GM21576 (cell line): ENCODE results near the gene BOK.
"Not testable (repeated sequence)": the region's sequence is repeated elsewhere in the genome, so short reads cannot be mapped to it uniquely, and the experiment has no call there.

Experiments used
- ATAC-seq: cut with Tn5 transposase; IDR thresholded peaks from one replicate; pipeline ENCODE4 v1.9.1; 2021; ENCODE audit warnings: mild to moderate bottlenecking, moderate library complexity; ENCODE audit not compliant: unreplicated experiment

The BOK gene

DNA sequence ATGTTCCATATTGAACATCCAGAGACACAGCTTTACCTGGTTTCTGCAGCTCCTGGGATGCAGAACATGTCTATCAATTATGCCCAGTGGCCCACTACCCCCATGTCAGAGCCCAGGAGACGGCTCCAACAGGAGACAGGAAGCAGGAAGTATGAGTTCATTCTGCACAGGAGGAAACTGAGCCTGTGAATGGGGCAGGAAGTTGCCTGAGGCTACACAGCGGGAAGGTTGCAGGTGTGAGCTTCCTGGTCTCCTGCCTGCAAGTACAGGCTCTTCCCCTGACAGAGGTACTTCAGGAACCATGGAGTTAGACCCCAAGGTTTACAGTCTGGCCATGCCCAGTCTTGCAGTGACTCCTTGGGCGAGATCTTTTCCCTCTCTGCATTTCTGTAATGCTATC is 2.8 kb upstream of the BOK start:
- ATAC-seq: no peak

DNA sequence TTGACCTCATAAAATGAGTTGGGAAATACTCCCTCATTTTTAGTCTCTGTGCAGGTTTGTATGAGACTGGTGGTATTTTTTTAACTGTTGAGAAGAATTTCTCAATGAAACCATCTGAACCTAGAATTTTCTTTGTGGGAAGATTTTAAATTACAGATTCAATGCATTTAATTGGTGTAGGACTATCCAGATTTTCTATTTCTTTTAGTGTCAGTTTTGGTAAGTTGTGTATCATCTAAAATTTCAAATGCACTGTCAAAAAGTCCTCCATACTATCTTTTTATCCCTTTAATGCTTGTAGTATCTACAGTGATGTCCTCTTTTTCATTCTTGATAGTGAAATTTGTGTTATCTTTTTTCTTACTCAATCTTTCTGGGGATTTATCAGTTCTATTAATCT is 1.8 kb upstream of the BOK start:
- ATAC-seq: no peak

DNA sequence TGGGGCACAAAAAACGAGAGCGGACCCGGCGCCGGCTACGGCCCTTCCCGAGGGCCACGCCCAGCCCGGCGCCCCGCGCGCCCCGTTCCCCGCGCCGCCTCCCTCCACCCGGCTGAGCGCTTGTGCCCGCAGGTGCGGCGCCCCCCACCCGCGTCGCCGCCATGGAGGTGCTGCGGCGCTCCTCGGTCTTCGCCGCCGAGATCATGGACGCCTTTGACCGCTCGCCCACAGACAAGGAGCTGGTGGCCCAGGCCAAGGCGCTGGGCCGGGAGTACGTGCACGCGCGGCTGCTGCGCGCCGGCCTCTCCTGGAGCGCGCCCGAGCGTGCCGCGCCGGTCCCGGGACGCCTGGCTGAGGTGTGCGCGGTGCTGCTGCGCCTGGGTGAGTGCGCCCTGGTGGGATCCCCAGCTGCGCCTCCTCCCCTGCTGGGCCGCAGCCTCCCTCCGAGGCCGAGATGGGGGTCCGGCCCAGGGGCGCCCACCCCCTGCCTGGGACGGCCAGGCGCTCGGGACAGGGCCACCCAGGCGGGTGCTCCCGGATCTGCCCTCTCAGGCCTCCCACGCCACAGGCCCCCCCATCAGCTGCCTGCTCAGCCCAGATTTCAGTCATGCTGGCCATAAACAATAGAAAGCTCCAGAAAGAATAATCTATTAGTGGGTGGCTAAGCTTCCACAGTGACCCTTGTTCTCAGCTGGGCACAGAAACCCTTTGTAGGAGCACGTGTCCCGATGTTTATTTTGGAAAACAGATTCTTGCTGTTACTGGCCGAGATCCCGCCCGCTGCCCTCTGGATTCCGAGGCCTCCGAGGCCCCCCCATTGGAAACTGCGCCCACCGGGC is 997 bp downstream of the BOK start:
- ATAC-seq: no peak

DNA sequence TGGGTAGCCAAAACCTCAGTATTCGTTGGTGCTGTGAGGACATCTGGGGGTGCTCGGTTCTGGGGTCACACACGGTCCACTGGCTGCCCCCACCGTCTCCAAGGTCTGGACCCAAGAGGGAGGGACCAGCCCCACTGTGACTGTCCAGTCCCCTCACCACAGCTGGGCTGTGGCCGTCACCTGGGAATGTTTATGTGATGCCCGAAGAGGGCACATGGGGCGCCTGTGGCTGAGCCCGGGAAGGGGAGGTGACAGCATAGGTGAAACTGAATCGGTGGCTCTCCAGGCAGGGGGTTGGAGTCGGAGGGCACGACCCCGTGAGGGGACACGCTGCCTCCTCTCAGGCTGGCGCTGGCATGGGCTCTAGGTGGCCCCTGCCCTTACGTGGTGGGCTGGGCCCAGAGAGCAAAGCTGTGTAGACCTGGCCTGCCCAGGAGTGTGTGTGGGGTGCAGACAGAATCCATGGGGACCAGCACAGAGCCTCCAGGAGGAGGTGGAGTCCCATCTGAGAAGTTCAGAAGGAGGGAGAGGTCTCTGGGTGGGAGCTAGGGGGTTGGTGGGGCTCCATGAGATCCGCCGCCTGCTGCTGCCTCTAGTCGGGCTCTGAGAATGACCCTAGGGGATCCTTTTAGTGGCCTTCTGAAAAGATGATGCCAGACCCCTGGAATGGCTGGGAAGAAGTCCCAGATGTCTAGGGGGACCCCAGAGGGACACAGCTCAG is 1.8 kb downstream of the BOK start:
- no peak for ATAC-seq

DNA sequence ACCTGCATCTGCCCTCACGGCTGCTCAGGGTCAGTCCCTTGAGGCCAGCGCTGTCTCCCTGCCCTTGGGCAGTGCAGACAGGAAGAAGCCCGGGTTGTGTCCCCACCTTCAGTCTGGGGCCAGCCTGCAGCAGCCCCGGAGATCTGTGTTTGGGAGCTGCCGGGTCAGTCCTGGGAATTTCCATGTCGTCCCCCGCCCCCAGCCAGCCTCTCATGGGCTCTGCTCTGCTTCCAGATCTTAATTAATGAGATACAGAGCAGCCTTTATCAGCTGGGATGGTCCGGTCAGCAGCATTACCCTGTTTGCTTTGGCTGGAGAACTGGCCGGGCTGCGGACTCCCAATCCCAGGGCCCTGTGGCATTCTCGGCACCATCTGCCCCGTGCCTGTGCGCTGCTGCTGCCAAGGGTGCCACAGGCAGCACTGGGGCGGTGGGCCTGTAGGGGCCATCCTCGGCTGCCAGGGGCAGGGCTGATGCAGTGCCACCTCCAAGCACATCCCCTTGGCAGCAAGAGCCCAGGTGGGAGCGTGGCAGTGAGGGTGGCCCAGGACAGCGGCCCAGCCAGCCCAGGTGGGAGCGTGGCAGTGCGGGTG is 2.4 kb downstream of the BOK start:
- ATAC-seq: no peak

DNA sequence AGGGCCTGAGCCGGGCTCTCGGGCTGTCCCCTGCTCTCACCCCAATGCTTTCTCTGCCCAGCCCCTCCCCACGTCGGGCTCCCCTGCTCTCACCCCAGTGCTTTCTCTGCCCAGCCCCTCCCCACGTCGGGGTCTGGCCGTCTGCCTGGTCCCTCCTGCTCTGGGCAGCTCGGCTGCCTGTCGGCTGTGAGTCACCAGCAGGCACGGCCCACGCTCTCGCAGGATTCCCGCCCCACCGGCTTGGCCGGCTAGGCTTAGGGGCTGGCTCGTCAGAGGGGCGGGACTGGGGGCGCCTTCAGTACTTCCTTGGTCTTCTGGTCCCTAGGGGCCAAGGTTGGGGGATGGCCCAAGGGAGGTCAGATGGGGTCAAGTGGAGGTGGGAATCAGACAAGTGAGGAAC is 3.3 kb downstream of the BOK start:
- no peak for ATAC-seq

DNA sequence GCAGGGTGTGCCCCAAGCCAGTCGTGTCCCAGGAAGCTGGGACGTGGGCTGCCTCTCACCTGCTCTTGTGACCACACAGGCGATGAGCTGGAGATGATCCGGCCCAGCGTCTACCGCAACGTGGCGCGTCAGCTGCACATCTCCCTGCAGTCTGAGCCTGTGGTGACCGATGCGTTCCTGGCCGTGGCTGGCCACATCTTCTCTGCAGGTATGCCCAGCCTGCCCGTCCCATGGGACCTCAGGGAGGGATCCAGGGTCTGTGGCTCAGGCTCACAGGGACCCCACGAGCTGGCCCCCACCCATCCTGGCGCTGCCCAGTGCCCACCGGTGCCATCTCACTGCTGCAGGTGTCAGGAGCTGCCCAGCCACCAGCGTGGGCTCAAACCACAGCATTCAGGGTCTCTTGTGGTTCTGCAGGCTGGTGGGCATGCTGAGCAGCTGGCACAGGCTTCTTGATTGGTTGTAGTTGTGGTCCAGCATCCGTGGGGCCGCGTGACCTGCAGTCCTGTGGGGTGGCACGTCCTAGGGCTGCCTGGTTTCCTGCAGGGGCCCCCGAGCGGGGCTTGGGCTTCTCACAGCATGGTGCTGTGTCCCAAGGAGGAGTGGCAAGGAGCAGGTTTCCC is 3.8 kb downstream of the BOK start:
- ATAC-seq: no peak

DNA sequence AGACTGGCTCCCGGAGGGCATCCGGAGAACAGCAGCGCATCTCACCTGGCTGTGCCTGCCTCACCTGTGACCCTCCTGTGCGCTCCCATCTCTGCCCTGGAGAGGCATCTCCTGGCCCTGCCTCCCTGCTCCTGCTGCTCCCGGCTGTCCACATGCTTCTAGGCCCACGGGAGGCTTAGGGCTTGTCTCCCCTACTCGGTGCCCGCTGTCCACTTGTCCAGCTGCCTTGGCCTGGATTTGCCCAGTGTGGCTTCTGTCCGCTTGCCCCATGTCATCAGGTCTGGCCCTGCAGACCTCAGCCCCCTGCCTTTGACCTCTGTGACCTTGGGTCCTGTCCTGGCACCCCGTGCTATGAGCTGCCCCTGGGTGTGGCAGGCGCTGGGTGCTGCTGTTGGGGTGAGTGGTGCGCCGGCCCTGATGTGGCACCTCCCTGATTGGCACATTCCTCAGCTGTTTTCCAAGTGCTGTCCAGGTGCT is 4.5 kb downstream of the BOK start:
- ATAC-seq: no peak

DNA sequence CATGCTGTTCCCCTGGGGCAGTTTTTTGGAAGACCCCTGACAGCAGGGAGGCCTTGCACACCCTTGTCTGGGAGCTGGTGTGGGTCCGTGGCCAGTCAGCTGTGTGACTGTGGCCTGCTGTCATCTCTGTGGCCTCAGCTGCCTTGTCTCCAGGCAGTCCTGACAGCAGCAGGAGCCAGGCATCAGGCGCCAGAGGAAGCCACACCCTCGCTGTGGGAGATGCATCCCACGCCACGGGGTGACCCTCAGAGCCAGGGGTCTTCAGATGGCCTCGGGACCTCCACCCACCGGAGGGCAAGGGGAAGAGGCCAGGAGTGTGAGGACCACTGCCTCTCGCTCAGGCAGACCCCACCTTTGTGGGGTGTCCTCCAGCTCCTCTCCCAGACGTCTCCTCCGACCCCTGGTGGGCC is 5.0 kb downstream of the BOK start:
- ATAC-seq: no peak

DNA sequence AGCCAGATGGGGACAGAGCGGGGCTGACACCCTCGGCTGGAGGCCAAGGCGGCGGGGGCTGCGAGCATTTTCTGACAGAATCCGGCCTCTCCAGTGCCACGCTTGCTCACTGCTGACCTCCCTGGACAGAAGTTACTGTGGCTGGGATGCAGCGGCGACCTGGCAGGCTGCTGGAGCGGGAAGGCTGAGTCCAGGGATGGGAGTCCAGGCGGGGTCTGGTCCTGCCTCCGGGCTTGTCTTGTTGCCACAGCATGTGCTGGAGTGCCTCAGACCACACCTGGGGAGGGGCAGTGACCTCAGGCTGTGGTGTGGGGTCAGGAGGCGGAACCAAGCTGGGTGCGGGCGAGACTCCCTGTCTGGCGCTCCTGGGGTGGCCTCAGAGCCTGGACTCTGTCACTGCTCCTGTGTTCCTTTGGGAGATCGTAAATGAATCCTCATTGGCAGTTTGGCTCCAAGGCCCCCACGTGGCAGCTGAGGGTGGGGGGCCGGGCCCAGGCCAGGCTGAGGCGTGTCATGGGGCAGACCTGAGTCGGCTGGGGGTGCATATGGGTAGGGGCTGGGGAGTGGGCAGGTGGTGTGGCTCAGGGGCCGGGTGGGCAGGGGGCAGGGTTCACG is 5.5 kb downstream of the BOK start:
- no peak for ATAC-seq

DNA sequence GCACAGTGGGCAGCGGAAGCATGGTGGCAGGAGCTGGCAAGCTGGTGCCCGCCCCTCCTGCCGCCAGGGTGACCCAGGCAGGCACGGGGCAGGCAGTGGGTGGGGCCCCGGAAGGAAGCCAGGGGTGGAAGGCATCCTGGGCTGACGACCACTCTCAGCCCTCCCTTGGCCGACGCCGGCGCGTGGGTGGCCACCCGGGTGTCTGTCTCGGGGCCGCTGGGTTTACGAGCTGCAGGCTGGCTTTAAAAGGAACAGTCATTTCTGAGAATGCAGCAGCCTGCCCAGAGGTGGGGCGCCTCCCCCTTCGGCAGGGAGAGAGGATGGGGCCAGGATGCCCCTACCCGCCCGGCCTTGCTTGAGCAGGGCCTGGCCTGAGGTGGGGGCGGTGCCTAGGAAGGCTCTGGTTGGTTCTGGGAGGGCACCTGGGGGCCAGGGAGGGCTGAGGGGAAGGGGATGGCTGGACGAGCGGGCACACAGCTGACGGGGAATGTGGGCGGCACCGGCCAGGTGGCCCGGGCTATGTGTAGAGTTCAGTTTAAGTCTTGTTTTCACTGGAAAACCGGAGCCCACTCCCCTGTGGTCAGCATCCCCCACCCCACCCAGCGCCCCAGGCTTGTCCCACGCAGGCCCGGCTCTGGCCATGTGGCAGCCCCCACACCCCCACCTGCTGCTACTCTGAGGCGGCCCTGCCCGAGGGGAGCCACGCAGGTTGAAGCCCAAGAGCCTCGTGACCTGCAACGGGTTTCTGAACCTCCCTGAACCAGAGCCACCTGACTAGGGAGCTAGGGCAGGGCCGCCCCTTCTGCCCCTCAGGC is 6.3 kb downstream of the BOK start:
- no peak for ATAC-seq

DNA sequence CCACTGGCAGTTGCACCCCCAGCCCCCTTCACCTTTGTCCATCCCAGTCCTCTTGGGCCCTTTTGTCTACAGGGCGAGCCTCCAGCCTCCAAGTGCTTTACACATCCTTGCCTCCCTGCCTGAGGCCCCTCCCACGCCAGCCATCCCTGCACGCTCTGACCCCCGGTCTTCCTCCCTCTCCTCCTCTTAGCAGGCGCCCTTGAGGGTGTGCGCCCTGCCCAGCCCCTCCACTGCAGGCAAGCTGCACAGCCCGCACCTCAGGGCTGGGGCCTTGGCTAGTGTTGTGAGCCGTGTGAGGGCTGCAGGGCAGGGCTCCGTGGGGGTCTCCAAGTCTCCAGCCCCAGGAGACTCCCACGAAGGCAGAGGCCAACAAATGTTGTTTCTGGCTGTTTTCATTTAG is 6.9 kb downstream of the BOK start:
- no peak for ATAC-seq

DNA sequence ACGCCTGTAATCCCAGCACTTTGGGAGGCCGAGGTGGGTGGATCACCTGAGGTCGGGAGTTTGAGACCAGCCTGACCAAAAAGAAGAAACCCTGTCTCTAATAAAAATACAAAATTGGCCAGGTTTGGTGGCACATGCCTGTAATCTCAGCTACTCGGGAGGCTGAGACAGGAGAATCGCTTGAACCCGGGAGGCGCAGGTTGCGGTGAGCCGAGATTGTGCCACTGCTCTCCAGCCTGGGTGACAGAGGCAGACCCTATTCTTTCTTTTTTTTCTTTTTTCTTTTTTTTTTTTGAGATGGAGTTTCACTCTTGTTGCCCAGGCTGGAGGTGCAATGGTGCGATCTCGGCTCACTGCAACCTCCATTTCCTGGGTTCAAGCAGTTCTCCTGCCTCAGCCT is 7.5 kb downstream of the BOK start:
- ATAC-seq: not testable (repeated sequence)

DNA sequence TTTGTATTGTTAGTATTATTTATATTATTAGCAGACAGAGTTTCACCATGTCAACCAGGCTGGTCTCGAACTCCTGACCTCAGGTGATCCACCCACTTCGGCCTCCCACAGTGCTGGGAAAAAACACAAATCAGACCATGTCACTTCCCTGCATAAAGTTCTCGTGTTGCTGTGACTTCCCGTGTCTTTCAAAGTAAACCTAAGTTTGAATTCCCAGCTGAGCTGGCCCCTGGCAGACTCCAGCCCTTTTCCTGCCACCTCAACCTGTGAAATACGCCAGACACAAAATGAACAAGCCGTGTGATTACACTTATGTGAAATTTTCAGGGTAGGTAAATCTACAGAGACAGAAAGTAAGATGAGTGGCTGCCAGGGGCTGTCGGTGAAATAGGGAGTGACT is 7.9 kb downstream of the BOK start:
- no peak for ATAC-seq

DNA sequence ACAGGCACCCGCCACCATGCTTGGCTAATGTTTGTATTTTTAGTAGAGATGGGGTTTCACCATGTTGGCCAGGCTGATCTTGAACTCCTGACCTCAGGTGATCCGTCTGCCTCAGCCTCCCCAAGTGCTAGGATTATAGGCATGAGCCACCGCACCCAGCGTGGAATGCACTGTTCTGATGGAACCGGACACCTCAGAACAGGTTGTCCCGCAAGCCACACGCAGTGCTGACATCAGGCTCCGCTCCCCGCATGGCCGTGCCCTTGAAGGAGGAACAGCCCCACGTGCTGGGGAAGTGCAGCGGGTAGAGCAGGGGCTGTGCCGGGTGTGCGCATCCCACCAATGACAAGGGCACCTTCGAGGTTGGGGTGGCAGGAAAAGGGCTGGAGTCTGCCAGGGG is 8.7 kb downstream of the BOK start:
- not testable (repeated sequence) for ATAC-seq

DNA sequence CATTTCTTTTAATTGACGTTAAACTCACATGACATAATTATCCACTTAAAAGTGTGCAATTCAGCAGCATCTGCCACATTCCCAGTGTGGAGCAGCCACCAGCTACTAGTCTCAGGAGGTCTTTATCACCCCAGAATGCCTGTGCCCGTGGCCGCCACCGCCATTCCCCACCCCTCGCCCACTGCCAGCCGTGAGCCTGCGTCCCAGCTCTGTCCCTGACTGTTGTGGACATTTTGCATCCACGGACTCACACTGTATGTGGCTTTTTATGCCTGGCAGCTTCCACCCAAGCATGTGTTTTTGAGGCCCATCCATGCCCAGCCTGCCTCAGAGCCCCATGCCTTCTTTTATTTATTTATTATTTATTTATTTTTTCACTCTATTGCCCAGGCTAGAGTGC is 9.2 kb downstream of the BOK start:
- no peak for ATAC-seq

DNA sequence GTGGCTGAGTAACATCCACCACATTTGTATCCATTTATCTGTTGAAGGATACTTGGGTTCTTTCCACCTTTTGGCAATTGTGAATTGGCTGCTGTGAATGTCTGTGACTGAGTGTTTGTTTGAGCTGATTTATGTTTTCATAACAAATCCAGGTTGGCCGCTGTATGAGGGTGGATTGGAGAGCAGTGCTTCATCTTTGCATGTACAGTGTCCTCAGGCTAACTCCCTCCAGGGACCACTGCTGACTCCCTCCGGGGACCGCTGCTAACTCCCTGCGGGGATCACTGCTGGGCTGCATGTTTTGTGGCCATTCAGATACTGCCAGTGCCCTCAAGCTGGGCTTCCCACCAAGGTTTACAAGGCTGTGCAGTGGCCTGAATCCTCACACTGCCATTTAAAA is 10.2 kb downstream of the BOK start:
- ATAC-seq: no peak

DNA sequence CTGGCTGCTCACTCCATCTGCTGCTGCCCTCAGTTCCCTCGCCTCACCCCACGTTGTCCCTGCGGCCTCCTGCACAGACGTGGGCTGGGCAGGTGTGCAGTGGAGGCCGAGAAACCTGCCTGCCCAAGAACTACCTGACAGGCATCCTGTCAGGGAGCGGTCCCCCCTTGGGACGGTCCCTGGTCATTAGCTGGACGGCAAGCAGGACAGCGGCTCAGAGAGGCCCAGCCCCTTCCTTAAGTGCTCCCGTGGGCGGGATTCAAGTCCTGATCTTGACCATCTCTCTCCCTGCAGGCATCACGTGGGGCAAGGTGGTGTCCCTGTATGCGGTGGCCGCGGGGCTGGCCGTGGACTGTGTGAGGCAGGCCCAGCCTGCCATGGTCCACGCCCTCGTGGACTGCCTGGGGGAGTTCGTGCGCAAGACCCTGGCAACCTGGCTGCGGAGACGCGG is 11.3 kb downstream of the BOK start:
- ATAC-seq: no peak

DNA sequence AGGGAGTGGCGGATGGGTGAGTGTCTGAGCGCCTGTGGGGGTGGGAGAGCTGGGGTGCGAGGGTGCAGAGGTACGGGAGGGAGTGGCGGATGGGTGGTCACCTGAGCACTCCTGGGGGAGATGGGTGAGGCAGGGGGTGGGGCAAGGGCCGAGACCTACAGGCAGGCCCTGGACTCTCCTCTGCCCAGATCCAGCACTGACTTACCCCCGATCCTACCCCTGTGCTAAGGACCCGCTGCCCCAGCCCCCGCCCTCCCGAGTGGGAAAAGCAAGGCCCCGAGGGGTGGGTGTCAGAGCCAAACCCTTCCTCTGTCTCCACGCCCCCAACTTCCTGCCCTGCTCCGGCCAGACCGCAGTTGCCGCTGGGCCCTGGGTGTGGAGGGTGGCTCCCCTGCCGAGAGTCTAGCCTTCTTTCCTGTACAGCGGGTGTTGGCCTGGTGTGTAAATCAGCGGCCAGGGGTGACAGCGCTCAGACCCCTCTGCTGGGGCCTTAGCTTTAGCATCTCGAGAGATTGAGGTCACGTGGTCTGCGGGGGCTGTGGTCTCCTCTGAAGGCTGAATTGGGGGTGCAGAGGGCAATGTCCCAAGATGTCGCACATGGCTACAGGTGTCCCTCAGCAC is 12.5 kb downstream of the BOK start:
- ATAC-seq: no peak
